ENCODE results near the gene ARAP1.

ARAP1 gene

DNA sequence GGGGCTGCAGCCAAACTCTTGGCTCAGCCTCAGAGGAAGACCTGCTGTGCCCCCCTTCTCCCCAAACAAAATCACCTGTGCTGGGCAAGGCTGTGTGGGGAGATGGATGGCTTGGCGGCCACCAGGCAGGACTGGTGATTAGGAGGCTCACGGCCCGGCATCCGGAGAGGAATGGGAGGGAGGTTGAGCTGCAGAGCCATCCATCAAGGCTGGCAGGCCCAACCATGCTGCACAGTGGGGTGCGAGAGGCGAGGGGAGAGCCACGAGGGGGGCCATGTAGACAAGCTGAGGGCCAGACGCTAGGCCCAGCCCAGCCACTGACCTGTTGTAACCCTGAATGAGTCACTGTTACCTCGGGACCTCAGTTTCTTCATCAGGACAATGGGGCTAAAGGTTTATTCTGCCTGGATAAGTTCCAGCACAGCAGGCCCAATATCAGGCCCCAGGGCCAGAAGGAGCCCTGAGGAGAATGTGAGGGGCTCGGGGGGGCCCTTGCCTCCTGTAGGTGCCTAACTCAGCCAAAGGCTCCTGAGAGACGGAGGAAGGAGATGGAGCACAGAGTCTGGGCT, 96.2 kb downstream of the ARAP1 start:
- DNase-seq, result no peak

DNA sequence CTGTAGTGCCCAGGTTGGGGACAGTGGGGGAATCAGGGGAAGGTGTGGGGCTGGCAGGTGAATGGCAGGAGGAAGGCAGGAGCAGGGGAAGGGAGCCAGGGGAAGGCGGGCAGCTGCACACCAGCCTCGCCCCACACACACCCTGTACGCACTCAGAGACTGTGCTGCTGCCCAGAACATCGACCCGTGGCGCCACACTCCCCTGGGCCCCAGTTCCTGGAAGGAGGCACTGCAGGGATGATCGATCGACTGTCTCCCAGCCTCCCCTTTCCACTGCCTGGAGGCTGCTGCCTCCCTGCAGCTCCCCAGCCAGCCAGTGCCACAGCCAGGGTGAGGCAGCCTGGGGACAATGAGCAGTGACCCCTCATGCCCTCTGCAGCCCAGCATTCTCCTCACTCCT, 97.2 kb downstream of the ARAP1 start:
- DNase-seq, result no peak

DNA sequence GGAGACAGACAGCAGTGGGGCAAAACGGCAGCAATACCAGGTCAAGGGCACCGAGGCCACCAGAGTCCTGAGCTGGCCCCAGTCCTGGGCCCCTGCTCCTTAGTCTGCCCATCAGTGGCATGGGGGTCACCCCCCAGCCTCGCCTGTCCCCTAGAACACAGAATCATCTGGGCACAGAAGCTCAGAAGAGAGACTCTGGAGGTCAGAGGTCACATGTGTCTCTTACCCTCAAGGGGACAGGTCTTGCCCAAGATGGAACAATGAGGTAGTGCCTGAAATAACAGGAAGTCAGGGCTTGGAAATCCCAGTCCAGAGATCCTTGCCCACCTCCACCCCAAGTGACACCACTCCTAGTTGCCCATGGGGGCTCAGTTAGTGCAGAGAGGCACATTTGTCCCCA, 98.6 kb downstream of the ARAP1 start:
- DNase-seq, result no peak

DNA sequence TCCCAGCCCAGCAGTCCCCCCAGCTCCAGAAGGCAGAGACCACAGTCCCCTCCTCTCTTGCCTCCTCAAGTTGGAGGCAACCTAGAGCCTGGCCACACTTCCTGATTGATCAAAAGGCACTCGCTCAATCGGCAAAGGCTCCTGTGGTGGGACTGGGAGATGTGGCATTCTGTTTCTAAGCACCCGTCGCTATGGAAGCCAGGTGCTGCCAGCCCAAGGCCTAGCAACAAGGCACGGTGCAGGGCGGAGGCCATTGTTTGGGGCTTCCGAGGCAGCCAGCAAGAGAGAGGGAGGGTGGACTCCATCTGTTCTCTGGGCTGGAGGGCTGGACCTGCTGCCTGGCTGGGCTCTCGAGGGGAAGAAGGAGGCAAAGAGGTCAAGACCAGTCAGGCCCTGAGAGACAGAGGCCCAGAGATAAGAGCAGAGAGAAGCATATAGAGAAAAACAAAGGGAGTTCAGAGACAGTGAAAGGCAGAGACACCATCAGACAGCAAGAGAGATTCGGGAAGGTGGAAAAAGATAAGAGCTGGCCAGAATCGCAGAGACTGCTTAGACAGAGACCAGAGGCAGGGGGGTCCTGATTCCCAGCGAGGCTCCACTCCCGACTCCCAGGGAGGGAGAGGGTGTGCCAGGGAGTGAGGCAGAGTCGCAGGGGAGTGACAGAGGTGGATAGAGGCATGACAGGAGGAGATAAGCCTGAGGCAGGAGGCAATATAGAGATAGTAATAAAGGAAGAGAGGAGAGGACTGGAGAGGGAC, 99.2 kb downstream of the ARAP1 start:
- peak; percentile 83 for DNase-seq

DNA sequence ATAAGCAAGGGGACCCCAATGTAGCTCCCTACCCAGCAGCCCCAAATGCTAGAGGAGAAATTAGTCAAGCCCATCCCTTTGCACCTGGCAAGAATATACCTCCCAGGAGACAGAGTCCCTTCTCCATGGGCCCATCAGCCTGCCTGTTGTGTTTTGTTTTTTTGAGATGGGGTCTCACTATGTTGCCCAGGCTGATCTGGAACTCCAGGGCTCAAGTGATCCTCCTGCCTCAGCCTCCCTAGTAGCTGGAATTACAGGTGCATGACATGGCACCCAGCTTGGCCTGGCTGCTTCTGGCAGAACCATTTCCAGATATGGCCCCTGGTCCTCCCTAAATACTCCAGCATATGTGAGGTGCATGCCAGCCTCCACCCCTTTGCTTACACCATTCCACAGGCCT, 100.1 kb downstream of the ARAP1 start:
- no peak for DNase-seq

DNA sequence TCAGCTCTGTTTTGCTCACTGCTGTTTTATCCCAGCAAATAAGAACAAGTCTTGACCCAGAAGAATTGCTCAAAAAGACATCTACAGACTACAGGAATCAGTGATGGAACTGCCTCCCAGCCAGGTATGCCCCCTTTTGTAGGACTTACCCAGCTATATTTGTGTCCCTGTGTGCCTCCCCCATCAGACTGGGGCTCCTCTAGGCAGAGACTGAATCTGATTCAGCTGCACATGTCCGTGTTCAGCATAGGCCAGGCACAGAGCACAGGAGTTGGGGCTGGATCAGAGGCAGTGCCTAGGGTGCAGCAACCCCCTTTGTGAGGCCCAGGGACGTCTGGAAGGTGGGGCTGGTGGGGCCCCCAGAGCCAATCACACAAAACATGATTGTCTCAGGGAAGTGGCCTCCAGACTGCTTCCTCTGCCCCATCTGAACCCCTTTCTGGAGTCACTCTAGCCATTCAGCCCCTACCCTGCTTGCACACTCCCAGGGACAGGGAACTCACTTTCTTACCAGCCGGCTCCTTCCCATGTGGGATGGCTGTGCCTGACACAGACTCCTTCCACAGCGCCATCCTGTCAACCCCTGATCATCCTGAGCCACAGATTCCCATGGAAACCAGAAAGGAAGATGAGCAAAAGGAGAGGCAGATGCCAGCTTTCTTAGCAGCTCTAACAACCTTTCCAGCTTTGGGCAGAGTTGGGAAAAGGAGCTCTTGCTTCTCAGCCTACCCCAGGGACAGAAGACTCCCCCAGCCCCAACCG, 102.8 kb downstream of the ARAP1 start:
- no peak for DNase-seq

DNA sequence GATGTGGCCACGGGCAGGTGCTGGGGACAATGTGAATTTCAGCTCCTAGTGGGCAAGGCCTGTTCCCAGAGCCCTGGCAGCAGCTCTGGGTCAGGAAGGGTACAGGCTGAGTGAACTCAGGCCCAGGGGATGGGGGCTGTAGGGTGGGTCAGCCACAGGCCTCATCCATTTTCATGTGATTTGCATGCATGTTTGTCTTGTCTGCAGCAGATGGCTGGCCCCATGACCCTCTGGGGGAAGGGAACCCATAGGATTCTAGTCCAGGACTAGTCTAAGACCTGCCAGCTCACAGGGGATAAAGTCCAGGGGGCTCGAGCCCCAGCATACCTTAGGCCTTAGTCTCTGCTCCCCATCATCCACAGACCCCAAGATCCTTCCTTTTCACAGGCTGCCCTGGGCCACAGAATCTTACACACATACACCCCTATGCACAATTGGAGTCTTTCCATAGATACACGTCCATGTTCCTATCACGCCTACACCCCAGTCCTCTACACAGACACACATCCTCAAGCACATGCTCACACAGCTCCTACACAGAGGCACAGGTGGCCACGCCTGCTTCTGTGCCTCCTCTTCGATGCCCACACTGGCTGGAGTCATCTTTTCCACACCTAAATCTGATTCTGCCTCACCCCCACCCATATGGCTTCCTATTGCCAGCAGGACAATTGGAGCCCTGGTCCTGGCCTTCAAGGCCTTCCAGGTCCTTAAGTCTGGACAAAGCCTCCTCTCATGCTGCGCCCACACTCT, 103.6 kb downstream of the ARAP1 start:
- no peak for DNase-seq

DNA sequence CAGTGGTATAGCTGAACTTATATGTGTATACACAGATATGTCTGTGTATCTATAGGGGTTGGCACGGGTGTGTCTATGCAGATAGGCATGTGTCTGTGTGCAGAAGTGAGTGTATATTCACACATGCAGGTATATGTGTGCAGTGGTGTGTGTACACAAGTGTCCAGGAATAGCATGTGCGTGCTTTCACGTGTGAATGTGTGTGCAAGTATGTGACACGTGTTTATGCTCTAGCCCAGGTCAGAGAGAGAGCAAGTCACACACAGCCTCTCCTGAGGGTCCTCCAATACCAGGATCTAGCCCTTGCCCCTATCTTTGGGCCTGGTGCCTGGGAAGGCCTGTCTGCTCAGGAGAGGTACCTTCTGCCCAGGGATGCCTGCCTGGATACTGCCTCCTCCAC, 104.3 kb downstream of the ARAP1 start:
- no peak for DNase-seq

DNA sequence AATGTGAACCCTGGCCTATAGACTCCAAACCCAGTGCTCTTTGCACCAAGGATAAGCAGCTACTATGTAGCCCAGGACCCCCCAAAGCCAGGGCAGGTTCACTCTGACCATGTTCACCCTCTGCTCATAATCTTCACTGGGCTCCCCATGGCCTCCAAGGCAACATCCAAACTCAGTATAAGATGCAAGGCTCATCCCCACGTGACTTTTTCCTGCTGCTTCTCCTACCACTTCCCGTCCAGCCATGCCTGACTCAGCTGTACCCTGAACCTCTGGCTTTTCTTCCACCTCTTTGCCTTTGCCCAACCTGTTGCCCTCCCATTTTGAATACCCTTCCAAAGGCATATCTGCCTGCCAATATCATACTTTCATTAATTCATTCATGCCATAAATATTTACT, 105.7 kb downstream of the ARAP1 start:
- DNase-seq, result no peak

DNA sequence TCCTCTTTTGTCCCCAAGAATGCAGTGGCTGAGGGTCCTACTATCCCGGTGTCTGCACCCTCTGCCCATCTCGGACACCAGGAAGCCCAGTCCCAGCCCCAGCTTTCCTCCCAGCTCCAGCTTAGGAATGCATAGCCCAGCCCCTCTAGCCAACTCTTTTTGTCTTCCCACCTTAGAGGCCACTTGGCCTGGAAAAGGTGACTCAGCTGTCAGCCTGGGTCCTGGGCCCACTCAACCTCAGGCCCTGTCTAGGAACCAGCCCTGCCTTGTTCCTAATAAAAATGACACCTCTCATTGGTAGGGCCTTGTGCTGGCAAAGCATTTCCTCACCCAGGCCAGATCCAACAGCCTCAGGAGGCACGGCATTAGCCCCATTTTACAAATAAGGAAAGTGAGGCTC, 106.2 kb downstream of the ARAP1 start:
- no peak for DNase-seq

DNA sequence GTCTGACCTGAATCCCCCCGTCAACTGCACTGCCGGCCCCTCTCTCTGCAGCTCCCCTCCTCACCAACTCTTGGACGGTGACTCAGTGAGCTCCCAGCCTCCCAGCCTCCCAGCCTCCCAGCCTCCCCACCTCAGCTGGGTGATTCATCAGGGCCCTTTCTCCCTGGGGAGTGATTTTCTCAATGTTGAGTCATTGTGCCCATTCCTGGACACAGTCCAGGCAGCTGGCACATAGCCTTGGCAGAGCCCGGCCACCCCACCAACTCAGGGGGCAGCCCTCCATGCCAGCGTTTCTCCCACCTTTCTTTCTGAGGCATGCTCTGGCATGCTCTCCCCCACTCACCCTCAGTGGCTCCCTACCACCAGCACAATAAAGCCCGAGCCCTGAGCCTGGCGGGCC, 108.7 kb downstream of the ARAP1 start:
- no peak for DNase-seq

DNA sequence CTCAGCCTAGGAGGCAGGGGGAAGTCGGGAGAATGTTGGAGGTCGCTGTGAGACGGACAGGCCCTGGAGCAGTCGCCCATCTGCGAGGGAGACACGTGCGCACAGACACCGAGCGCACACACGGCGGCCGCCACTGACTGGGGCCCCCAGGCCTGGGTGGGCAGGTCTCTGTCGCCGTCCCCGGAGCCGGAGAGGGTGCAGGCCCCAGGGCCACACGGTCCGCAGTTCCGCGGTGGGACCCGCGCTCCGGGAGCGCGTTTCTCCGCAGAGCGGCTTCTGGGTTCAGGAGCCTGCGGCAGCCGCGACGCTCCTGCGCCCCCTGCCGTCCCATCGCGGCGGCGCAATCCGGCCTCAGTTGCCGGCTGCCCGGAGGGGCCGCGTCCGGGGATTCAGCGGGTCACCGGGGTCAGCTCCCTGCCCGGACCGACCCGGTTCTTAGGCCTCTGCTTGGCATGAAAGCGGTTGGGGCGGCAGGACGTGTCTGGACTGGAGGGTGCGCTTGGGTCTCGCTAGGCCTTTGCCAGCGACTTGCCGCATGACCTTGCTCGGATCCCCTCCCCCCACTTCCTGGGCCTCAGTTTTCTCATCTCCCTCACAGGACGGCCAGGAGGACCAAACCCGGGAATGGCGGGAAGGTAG, 109.2 kb downstream of the ARAP1 start:
- DNase-seq, result peak; percentile 95

DNA sequence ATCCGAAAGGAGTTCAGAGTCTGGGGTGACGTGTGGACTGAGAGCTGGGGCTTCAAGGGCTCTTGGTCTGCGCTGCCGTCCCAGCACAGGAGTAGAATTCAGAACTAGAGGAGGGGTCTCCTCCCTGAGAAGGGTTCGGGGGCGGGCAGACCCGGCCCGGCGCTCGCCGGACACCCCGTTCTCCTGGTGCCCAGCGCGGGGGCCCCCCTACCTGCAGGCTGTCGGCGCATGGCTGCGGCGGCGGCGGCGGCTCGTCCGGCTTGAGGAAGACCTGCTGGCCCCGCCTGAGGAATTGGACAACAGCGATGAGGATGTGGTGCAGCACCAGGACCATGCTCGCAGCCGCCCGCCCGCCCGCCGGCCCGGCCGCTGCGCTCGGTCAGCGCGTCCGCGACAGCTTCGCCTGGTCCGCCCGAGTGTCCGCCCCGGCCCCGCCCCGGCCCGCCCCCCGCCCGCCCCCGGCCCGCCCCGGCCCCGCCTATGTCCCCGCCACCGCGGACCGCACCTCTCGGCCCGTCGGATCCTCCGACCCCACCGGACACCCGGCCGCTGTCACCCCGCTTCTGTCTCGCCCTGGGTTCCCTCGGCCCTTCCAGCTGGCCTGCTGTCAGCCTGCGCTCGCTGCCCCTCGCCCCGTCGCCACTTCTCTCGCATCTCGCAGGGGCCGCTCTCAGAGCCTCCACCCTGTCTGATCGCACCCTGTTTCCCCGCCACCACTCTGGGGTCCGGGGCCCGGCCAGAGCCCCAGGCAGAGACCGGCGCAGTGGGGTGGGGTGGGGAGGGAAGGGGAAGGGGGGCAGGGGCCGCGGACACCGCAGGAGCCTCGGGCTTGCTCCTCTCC, 109.9 kb downstream of the ARAP1 start:
- peak; percentile 45 for DNase-seq

DNA sequence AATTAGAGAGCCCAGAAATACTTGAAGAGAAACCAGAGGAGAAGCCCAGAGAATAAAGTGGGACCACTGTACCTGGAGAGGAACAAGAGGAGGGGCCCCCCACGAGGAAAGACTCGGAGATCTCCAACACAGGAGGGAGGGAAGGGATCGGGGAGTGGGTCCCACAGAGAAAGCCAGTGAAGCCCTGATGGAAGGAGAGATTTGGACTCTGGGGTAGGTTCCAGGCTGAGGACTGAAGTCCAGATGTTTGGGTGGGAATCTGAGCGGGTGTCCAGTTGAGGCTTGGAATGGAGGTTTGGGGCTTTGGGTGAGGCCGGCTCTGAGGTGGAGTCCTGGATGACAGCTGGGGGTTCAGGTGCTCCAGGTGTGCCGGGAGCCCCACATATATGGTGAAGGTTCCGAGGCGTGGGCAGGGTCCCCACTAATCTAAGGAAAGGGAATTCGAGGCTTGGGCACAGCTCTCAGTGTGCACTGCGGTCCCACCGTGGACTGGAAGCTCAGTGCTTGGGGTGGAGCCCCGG, 110.6 kb downstream of the ARAP1 start:
- DNase-seq, result no peak

DNA sequence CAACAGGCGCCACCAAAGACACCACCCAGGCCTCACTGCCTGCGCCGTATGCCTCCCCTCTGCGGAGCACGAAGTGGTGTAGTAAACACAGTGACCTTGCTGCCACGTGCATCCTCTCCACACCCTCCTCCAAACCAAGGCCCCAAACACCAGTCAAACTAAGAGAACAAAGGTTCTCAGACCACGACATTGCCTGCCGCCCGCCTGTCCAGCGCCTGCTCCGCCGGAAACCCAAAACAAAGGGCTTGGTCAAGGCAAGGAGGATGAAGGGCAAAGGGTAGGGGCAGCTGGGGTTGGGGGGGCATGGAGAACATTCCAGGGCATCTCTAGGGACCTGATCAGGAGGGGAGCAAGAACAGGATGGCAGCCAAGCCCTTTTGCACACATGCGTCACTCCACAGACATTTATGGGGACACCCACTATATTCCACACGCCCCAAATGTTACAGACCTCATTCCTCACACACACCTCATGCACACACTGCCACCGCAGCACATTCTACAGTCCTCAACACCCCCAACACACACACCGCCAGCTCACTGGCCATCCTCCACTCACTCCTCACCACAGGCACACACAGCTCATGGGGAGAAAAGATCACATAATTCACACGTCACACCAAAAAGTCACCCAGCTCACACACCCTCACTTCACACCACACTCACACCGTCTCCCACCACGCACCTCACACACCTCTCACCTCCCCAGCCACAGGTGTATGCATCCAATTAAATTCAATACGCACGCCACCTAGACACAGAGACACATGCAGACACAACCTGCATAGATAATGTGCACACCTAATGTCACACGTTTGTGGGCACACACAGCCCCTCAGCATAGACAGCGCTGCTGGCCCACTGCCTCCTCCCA, 112.5 kb downstream of the ARAP1 start:
- no peak for DNase-seq

DNA sequence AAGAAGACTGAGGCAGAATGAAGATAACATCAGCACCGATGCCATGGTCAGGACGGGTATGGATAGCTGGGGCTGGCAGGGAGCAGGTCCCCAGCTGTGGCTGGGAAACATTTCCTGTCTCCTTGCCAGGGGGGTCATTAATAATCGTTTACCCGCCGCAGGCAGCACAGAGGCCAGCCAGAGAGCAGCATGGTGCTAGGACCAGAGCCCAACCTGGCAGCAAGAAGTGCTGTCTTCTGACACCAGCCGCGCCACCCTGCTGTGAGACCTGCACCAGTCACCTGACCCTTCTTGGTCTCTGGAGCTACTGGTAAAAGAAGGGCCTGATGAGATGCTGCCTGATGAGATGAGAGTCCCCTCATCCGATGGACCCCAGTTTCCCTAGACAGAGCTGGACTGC, 114.3 kb downstream of the ARAP1 start:
- DNase-seq, result no peak

DNA sequence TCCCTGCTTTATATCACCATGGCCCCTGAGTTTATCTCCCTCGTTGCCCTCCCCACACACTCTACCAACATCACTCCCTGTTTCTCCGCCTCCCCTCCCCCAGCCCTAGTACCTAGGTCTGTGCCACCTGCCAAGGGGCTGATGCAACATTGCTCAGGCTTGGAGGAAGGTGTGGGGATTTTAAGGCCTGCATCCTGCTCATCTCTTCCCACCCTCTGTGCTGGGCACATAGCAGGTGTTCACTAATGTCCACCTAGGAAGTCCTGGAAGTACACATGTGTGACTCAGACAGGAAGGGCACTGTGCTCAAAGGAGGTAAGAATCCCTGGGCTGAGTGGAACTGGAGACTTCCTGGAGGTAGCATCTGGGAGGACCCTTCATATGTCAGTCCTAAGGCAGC, 115.0 kb downstream of the ARAP1 start:
- no peak for DNase-seq

DNA sequence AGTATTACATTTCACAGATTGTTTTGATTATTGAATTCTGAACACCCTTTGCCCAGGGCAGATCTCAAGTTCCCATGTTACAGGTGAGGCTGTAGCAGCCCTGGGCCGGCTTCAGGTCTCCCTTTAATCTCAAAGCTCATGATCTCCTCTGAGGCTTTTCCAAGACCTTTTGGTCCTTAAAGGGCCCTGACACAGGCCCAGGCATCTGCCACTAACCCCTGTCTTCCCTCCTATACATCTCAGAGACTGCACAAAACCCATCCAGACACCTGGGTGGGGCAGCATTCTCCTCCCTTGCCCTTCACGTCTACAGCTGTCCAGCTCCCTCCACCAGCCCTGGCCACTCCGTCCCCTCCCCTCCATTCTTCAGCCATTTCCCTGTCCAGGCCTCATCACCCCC, 115.8 kb downstream of the ARAP1 start:
- no peak for DNase-seq

DNA sequence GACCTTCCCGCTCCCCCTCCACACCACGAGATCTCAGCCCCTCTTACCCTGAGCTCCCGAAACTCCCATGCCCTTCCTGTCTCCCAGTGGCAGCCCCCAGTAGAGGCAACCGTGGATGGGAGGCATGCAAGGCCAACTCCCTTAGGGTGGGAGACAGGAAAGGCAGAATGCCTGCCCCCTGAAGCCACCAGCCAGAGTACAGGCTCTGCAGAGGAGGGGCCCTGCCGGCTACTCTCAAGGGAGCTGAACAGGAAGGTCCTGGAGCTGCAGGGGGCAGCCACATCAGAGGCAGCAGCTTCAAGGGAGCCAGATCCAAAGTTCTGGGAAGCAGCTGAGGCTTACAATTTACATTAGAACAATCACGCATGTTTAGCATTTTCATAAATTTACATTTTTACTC, 116.3 kb downstream of the ARAP1 start:
- no peak for DNase-seq

DNA sequence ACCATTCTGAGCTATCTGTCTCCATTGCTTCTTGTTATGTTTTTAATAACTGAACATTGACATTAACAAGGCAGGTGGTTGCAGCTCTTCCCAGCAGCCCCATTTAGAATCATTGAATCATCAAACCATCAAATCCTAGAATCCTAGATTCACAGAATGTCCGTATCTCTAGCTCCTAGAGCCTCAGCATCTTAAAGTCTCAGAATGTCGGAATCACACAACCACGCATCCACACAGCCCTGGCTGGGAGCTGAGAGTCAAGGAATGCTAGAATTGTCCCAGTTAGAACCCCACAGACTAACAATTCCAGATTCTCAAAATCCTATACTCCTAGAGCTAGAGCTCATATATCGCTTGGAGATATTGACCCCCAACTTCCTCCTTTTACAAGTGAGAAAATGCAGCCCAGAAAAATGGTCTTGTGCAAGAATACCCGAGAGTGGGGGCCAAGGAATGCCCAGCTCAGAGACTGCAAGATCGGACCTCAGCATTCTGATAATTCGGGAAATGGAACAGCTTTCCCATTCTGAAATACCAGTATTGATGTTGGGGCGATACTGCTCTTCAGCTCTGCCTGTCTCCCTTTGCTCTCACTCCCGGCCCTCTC, 116.8 kb downstream of the ARAP1 start:
- DNase-seq, result no peak
